ENCODE data around the gene GPS2. TPM values are rescaled to one million over a fixed set of nuclear protein-coding genes. Genes with fewer than 3 reads are reported as not detected.

GPS2 gene, protein sequence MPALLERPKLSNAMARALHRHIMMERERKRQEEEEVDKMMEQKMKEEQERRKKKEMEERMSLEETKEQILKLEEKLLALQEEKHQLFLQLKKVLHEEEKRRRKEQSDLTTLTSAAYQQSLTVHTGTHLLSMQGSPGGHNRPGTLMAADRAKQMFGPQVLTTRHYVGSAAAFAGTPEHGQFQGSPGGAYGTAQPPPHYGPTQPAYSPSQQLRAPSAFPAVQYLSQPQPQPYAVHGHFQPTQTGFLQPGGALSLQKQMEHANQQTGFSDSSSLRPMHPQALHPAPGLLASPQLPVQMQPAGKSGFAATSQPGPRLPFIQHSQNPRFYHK
- 70.0 TPM for polyA plus RNA-seq (2013, experiment 1 of 2; ENCODE audit: insufficient read length)
- polyA plus RNA-seq (2013, experiment 2 of 2; ENCODE audit: insufficient read length), result 75.9 TPM

DNA sequence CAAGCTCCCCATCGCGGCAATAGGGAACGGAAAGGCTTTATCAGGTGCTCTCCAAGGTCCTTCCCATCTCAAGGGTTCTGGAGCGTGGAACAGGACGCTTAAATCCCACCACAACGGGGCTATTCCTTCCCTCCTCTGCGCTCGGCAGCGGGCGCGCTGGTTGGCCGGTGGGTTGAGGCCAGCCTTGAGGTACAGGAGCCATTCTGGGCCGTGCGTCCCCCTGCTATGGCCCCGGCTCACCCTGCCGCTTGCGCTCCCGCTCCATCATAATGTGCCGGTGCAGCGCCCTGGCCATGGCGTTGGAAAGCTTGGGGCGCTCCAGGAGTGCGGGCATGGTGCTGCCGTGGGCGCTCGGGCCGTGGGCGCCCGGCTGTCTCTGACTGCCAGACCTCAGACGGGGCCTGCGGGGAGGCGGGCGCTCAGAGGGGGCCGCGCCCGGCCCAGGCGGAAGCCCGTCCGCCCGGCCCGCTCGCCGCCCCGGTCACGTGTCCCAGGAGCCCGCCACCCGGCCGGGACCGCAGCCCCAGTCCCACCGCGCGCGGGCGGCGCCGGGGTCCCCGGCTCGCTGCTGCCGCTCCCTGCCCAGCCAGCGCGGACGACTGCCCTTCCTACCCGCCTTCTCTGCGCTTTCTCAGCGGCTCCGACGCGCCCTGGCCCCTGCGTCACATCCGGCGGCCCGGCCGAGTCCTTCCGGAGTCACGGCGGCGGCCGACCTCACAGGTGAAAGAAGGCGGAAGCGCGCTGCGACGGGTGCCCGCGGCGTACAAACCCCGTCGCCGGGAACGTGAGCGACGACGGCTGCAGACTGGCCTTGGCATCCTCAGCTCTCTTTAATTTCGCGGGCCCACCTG is at the start of gene GPS2:
GPS2 (minus strand) TSS at position 642 of the 851 bp plus-strand sequence; CDS start at position 334, 308 bp downstream.
- DNase-seq, result peak; percentile 77

- no peak for DNase-seq
Measured at GRCh38 chr17:7363311-7363710, 48.2 kb upstream of the GPS2 start.

- DNase-seq, result no peak
Measured at GRCh38 chr17:7361906-7362305, 46.7 kb upstream of the GPS2 start.

DNA sequence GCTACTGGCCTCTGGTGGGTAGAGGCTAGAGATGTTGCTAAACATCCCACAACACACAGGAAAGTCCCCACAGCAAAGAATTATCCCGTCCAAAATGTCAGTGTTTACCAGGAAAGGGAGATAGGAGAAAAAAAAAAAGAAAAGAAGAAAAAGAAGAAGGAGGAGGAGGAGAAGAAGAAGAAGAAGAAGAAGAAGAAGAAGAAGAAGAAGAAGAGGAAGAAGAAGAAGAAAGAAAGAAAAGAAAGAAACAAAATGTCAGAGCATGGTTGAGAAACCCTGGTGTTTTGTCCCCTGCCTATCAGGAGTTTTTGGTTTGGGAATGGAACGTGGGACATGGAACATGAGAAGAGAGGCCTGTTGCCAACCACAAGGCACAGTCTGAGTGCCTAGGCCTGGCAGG is 42.2 kb upstream of the GPS2 start:
- DNase-seq, result no peak

DNA sequence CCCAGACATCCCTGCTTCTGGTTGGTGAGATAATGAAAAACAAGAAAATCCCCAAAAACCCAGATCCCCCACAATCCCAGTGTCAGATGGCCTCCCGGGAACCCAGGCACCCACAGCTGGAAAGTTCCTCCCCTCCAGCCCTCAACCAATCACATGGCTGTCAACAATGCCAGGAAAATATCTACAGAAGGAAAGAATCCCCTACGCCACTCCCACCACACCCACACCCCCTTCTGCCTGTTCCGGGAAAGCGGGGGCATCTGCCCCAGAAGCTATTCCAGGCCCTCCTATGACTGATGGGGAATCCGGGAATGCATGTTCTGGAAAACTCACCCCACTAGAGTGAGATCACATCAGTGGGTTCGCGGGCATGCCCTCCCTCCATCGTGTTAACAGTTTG is 41.6 kb upstream of the GPS2 start:
- DNase-seq, result peak; percentile 30

DNA sequence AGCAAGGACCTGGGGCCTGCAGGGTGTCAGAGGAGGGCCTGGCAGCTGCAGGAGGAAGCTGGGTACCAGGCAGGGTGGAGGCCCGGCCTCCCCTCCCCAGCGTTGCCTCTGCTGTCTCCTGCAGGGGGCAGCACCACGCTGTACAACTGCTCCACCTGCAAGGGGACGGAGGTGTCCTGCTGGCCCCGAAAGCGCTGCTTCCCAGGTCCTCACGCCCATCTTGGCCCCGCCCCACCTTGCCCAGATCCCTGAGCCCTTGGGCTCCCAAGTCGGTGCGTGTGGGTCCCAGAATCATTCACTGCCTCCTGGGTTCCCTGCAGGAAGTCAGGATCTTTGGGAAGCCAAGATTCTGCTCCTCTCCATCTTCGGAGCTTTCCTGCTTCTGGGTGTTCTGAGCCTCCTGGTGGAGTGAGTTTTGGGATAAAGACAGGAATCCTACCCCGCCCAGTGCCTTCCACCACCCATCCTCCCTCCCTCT is 41.0 kb upstream of the GPS2 start:
- DNase-seq, result peak; percentile 66

GRCh38 chr17:7355573-7355972 is 40.4 kb upstream of the GPS2 start:
- DNase-seq, result no peak

DNA sequence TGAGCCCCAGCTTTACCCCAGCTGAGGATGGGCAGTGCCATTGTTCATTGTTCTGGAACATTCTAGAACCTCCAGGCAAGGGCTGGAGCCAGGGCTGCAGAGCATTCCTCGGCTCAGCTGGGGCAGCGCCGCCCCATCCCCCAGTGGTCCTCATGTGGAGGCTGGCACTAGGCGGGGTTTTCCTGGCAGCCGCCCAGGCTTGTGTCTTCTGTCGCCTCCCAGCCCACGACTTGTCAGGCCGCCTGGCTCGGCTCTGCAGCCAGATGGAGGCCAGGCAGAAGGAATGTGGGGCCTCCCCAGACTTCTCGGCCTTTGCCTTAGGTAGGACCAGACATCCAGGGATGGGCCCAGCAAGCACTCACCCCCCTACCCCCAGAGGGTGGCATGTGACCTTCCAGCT is 39.9 kb upstream of the GPS2 start, which contains the start of gene TMEM95:
TMEM95 (plus strand) TSS at position 104 of the 400 bp plus-strand sequence; CDS start at position 153, 49 bp downstream.
- peak; percentile 66 for DNase-seq

DNA sequence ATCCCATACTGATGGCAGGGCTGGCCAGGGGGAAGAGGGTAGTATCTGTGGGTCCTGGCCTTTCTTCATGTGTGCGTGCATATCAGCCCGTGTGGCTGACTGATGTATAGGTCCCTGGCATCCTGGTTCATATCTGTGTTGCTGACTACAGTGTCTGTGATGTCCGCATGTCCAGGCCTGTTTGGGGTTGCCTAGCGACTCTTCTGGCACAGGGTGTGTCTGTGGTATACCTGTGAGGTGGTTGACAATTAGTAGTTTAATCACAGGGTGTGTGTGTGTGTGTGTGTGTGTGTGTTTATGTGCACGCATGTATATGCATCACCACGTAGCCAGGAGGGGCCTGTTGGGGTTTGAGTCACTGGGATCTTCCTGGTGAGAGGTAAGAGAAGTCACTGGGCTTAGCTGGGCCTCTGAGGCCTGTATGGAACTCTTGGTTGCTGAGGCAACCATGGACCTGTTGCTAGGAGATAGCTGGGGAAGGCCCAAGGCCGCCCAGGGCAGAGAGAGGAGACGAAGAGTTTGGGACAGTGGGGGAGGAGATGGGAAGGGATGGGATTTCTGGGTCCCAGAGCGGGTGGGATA is 39.2 kb upstream of the GPS2 start:
- DNase-seq, result peak; percentile 55

DNA sequence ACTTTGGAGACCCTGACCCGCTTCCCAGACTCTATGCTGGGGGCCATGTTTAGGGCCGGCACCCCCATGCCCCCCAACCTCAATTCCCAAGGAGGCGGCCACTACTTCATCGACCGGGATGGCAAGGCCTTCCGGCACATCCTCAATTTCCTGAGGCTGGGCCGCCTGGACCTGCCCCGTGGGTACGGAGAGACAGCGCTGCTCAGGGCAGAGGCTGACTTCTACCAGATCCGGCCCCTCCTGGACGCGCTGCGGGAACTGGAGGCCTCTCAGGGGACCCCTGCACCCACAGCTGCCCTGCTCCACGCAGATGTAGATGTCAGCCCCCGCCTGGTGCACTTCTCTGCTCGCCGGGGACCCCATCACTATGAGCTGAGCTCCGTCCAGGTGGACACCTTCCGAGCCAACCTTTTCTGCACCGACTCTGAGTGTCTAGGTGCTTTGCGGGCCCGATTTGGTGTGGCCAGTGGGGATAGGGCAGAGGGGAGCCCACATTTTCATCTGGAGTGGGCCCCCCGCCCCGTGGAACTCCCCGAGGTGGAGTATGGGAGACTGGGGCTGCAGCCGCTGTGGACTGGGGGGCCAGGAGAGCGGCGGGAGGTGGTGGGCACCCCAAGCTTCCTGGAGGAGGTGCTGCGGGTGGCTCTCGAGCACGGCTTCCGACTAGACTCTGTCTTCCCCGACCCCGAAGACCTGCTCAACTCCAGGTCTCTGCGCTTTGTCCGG is 37.9 kb upstream of the GPS2 start:
- DNase-seq, result no peak

DNA sequence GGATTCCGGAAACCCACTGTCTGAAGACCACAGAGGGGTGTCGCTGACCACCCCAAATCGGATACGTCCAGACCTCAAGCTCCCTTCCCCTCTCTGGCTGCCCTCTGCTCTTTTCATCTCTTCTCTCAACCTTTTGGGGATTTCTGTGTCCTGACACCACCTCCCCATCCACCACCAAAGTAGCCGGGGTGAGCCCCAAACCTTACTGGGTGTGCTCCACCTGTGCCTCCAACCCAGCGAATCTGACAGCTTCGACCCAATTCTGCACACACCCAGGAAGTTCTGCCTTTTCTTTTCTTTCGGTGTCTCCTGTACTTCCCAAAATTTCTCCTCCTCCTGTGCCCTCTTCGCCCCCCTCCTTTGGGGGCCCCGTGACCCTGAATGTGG is 37.3 kb upstream of the GPS2 start:
- DNase-seq, result no peak

DNA sequence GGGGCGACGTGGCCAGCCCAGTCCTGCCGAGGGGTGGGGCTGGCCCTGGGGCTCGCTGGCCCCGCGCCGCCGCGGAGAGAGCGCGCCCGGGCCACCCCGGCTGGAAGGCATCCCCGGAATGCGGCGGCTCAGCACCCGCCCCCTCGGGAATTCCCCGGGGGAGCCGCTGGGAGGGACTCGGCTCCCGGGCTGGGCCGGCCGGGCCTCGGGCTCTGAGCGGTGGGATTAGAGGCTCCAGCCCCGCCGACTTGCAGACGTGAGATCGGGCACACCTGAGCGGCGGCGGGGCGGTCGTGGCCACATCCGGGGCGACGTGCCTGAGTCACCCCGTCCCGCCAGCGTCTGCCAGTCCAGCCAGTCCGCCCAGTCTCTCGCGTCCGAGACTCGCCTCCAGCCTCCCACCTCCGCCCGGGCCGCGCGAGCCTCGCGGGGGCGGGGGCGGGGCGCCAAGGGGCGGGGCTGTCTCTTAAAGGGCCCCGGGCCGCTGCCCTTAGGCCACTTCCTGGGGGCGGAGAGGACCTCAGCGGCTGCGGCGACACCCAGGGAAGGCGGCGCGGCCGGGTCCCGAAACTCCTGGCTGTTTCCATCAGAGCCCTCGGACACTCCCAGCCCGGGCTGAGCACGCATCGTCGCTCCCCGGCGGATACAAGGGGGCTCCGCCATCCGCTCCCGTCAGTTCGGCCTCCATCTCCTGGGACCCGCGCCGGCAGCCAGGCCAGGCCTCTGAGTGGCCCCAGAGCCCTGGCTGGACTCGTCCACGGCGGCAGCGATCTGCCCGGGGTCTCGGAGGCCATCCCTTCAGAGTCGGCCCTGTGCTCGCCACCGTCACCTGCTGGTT is 36.7 kb upstream of the GPS2 start, which contains the start of gene KCTD11:
KCTD11 (plus strand) TSS at position 498 of the 838 bp plus-strand sequence.
- peak; percentile 98 for DNase-seq

GRCh38 chr17:7348478-7349242 is 33.5 kb upstream of the GPS2 start:
- DNase-seq, result peak; percentile 60

DNA sequence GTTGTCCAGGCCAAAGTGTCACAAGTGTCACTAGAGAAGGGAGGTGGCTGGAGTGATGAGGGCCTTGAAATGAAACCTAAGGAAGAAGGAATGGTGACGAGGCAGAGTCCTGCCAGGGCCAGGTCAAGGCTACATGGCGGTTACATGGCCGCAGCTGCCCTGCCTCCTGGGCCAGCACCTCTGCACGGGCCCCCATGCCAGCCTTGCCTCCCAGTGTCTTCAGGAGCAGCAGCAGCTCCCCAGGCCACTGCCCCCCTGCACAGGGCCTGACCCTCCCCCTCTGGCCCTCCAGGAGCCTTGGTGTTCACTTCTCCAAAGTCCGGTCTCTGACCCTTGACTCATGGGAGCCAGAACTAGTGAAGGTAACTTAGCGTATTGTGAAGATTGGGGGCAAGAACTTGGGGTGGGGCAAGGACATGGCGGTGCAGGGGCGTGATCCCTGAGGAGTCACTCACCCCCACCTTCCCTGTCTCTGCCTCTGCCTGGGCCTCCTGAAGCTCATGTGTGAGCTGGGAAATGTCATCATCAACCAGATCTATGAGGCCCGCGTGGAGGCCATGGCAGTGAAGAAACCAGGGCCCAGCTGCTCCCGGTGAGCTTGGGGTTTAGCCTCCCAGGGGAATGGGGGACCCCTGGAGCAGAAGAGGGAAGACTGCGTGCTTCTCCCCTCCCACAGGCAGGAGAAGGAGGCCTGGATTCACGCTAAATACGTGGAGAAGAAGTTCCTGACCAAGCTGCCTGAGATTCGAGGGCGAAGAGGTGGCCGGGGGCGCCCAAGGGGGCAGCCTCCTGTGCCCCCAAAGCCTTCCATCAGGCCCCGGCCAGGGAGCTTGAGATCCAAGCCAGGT is 32.7 kb upstream of the GPS2 start:
- DNase-seq, result no peak

DNA sequence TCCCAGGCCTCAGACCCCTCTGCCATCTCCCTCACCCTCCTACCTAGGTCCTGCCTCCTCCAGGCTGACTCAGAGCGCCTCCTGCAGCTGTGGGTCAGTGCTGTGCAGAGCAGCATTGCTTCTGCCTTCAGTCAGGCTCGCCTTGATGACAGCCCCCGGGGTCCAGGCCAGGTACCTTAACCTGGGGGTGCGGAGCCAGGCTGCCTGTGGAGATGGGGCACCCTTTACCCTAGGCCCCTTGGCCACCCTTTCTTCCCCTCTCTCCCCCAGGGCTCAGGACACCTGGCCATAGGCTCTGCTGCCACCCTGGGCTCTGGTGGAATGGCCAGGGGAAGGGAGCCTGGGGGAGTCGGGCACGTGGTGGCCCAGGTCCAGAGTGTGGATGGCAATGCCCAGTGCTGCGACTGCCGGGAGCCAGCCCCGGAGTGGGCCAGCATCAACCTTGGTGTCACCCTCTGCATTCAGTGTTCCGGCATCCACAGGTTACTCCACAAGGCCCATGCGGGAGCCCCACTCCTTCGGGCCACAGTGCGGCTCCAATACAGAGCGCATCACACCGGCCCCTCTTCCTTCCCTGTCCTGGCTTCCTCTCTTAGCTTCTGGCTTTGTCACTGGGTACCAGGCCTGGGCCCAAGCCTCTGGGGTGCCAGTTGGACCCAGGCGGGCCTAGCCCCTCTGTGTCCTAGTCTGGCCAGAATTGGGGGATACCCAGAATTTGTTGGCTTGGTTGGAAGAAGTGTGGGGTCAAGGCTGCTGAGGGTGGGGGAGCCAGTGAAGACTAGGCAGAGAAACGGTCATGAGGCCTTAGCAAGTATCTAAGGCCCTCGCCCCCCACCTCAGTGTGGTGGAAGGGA is 31.8 kb upstream of the GPS2 start:
- no peak for DNase-seq

DNA sequence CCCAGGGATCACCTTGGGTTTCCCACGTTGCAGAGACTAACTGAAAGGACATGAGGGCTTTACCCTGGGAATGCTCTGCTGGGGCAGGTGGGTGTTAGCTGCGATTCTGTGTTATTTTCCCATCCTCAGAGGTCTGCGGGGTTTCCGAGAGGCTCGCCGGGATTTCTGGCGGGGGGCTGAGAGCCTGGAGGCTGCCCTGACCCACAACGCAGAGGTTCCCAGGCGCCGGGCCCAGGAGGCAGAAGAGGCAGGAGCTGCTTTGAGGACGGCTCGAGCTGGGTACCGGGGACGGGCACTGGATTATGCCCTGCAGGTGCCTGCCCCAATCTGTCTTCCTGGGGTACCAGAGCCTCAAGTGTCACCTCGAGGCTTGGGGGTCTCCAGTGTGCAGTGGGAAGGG is 28.1 kb upstream of the GPS2 start:
- DNase-seq, result no peak

DNA sequence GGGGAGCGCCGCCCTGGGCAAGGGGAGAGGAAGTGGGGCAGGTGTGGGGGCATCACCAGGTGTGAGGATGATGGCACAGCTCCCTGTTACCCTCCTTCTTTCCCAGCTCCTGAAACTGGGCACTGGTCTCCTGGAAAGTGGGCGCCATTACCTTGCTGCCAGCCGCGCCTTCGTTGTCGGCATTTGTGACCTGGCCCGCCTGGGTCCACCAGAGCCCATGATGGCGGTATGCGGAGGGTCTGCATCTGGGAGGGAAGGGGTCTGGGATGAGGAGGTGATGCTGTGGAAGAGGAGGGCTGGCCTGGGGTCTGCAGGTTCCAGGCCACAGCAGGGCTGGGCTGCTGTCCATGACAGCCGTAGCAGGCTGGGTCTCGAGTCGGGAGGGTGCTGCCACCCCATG is 26.7 kb upstream of the GPS2 start:
- DNase-seq, result no peak

DNA sequence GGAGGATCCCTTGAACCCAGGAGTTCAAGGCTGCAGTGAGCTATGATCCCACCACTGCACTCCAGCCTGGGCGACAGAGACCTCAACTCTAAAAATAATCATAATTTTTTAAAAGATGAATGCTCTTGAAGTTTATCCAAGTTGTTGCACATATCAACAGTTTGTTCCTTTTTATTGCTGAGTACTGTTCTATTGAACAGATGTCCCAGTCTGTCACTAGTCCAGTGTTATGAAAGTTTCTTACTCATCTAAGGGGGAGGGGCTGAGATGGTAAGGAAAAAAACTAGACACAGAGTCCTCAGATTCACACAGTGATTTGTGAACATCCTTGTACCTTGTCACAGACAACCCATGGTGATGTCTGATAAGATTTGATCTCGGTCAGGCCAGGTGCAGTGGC is 25.0 kb upstream of the GPS2 start:
- DNase-seq, result no peak
